ENCODE measurements around the gene SLC16A7.

The SLC16A7 gene

GRCh38 chr12:59595883-59596540 is at the start of gene SLC16A7:
TSS of gene SLC16A7 (plus strand) at chr12:59596029. CDS start at chr12:59704802, 108,773 bp downstream.
- peak; percentile 86 for DNase-seq (ENCODE audit: low read depth)
- H3K4me3 ChIP-seq (ENCODE audit: low read length) = peak within 1 kb of the TSS; percentile 66
- no peak for TF ChIP-seq CTCF (IDR thresholded peaks at IDR 0.05; ENCODE audit: insufficient read depth, low read depth, low read length, missing control alignments)

- no peak overlapping the region for H3K4me3 ChIP-seq (ENCODE audit: low read length)
- TF ChIP-seq CTCF (IDR thresholded peaks at IDR 0.05; ENCODE audit: insufficient read depth, low read depth, low read length, missing control alignments) = no peak
These were observed 46.9 kb upstream of the SLC16A7 start for GRCh38 chr12:59548930-59549329.

GRCh38 chr12:59559696-59560095 is 36.1 kb upstream of the SLC16A7 start:
- no peak for DNase-seq (ENCODE audit: low read depth)
- TF ChIP-seq CTCF (IDR thresholded peaks at IDR 0.05; ENCODE audit: insufficient read depth, low read depth, low read length, missing control alignments) = no peak
- no peak overlapping the region for H3K4me3 ChIP-seq (ENCODE audit: low read length)

More at GRCh38 chr12:59548930-59549329, 46.9 kb upstream of the SLC16A7 start:
- DNase-seq (ENCODE audit: low read depth) = no peak

GRCh38 chr12:59570145-59570544 is 25.7 kb upstream of the SLC16A7 start:
- no peak overlapping the region for H3K4me3 ChIP-seq (ENCODE audit: low read length)
- TF ChIP-seq CTCF (IDR thresholded peaks at IDR 0.05; ENCODE audit: insufficient read depth, low read depth, low read length, missing control alignments) = no peak
- DNase-seq (ENCODE audit: low read depth) = peak; percentile 97

GRCh38 chr12:59574406-59574805 is 21.4 kb upstream of the SLC16A7 start:
- no peak for TF ChIP-seq CTCF (IDR thresholded peaks at IDR 0.05; ENCODE audit: insufficient read depth, low read depth, low read length, missing control alignments)
- H3K4me3 ChIP-seq (ENCODE audit: low read length) = no peak overlapping the region
- DNase-seq (ENCODE audit: low read depth) = peak; percentile 29

GRCh38 chr12:59575826-59576225 is 20.0 kb upstream of the SLC16A7 start:
- H3K4me3 ChIP-seq (ENCODE audit: low read length) = no peak overlapping the region
- DNase-seq (ENCODE audit: low read depth) = no peak
- TF ChIP-seq CTCF (IDR thresholded peaks at IDR 0.05; ENCODE audit: insufficient read depth, low read depth, low read length, missing control alignments) = no peak

GRCh38 chr12:59578254-59578653 is 17.6 kb upstream of the SLC16A7 start:
- DNase-seq (ENCODE audit: low read depth) = no peak
- TF ChIP-seq CTCF (IDR thresholded peaks at IDR 0.05; ENCODE audit: insufficient read depth, low read depth, low read length, missing control alignments) = no peak
- H3K4me3 ChIP-seq (ENCODE audit: low read length) = no peak overlapping the region
